Endodermal cell (in vitro differentiated cells): Measurements from ENCODE around the gene SMG5. TPM values are rescaled to one million over a fixed set of nuclear protein-coding genes. Genes with fewer than 3 reads are reported as not detected.
"Not testable (repeated sequence)": the region's sequence is repeated elsewhere in the genome, so short reads cannot be mapped to it uniquely, and the experiment has no call there.

Experiments used
- DNase-seq: peaks from one replicate; pipeline ENCODE4 v3.0.0-alpha.2; 2017
- H3K27ac ChIP-seq: 2 replicates; pipeline ENCODE4 v1.5.1; 2013; ENCODE audit warnings: mild to moderate bottlenecking, low read depth, low read length, moderate library complexity
- H3K27me3 ChIP-seq: 2 replicates; pipeline ENCODE4 v1.6.1; 2013; ENCODE audit warnings: mild to moderate bottlenecking, low read length, moderate library complexity; ENCODE audit not compliant: insufficient read depth, control insufficient read depth, poor library complexity, severe bottlenecking
- H3K36me3 ChIP-seq: 2 replicates; pipeline ENCODE4 v1.7.0; 2013; ENCODE audit warnings: mild to moderate bottlenecking, low read length, moderate library complexity; ENCODE audit not compliant: control insufficient read depth, insufficient read depth
- H3K4me1 ChIP-seq: one replicate; pipeline ENCODE4 v1.7.0; 2013; ENCODE audit warnings: low read length; ENCODE audit not compliant: control insufficient read depth, insufficient read depth
- H3K4me3 ChIP-seq: 2 replicates; pipeline ENCODE4 v1.5.1; 2013; ENCODE audit warnings: mild to moderate bottlenecking, low read length, moderate library complexity
- H3K9ac ChIP-seq: 2 replicates; pipeline ENCODE4 v1.6.1; 2013; ENCODE audit warnings: mild to moderate bottlenecking, low read length, moderate library complexity; ENCODE audit not compliant: poor library complexity, severe bottlenecking; ENCODE audit errors: extremely low read depth
- H3K9me3 ChIP-seq: 2 replicates; pipeline ENCODE4 v1.6.1; 2013; ENCODE audit warnings: mild to moderate bottlenecking, low read length, moderate library complexity; ENCODE audit not compliant: control insufficient read depth
- H3K27ac Mint-ChIP-seq: 2 replicates; pipeline ENCODE4 v1.8.0; 2020; ENCODE audit warnings: mixed read lengths
- H3K27me3 Mint-ChIP-seq: 2 replicates; pipeline ENCODE4 v1.8.0; 2021; ENCODE audit warnings: mild to moderate bottlenecking, mixed read lengths; ENCODE audit not compliant: insufficient read depth
- H3K36me3 Mint-ChIP-seq: 2 replicates; pipeline ENCODE4 v1.8.0; 2020; ENCODE audit warnings: low read depth, mixed read lengths
- H3K4me1 Mint-ChIP-seq: 2 replicates; pipeline ENCODE4 v1.8.0; 2020; ENCODE audit warnings: mixed read lengths
- H3K4me3 Mint-ChIP-seq: 2 replicates; pipeline ENCODE4 v1.8.0; 2020; ENCODE audit warnings: mild to moderate bottlenecking, moderate library complexity, mixed read lengths
- H3K9me3 Mint-ChIP-seq: 2 replicates; pipeline ENCODE4 v1.8.0; 2020; ENCODE audit warnings: mild to moderate bottlenecking, mixed read lengths
- CTCF ChIP-seq: fragments of 200-600 bp; sonication (generic); conservative IDR thresholded peaks from 2 replicates; pipeline ENCODE4 v1.5.0; 2021; ENCODE audit warnings: antibody characterized with exemption, mild to moderate bottlenecking
- WGBS, 2 experiments: methylation state at CpG; one replicate each; pipeline versions ENCODE4 v1.1.5 to v1.1.7; 2013; ENCODE audit warnings: missing lambda C conversion rate in 2 of 2, mixed read lengths in 1 of 2; ENCODE audit not compliant: insufficient coverage in 1 of 2, insufficient read length in 1 of 2; 5-methylcytosine and 5-hydroxymethylcytosine counted together
- long read RNA-seq, 4 experiments: library from polyadenylated mRNA in 2 of 4; library from RNA in 1 of 4; library from capped mRNA in 1 of 4; stranded (forward) in 3 of 4; unstranded in 1 of 4; transcript quantifications; one replicate each; pipeline ENCODE4 v2.0.0, GENCODE V29; 2020 to 2021; ENCODE audit warnings: inconsistent platforms in 1 of 4
- polyA plus RNA-seq, 2 experiments: library from polyadenylated mRNA; stranded (reverse); fragments of 50-300 nt; gene quantifications; one replicate each; pipeline ENCODE4 v1.2.3, GENCODE V29; 2013
- total RNA-seq, 2 donors: library from RNA; stranded (reverse); fragmentation: NEBNext Ultra II Directional in 1 of 2; extraction: Animal tissue kit (Norgen Biotek cat#: 25700) in 1 of 2; gene quantifications; 2 replicates in 1 of 2; 3 replicates in 1 of 2; pipeline ENCODE4 v1.2.1, GENCODE V29; 2021

SMG5 gene
- total RNA-seq, result 100 to 1,000 TPM; 103 to 111 TPM
- polyA plus RNA-seq (2013, experiment 1 of 2), result 73.6 TPM
- polyA plus RNA-seq (2013, experiment 2 of 2), result 66.1 TPM
- long read RNA-seq, experiment 1, full-length matches to known transcripts, result 4 of 35 reads
- long read RNA-seq, experiment 1, partial matches to known transcripts, result 9 of 35 reads
- long read RNA-seq, experiment 1, other reads (novel, unspliced or antisense), result 22 of 35 reads
- long read RNA-seq, experiment 2, full-length matches to known transcripts, result 66 of 171 reads
- long read RNA-seq, experiment 2, partial matches to known transcripts, result 55 of 171 reads
- long read RNA-seq, experiment 2, other reads (novel, unspliced or antisense), result 50 of 171 reads
- long read RNA-seq, experiment 3, full-length matches to known transcripts, result 308 of 440 reads
- long read RNA-seq, experiment 3, partial matches to known transcripts, result 46 of 440 reads
- long read RNA-seq, experiment 3, other reads (novel, unspliced or antisense), result 86 of 440 reads
- long read RNA-seq, experiment 4, partial matches to known transcripts, result 1 of 3 reads
- long read RNA-seq, experiment 4, other reads (novel, unspliced or antisense), result 2 of 3 reads

- WGBS, 2 experiments, result 0% methylated on average over 13 to 50 of the region's 50 CpGs
- peaks cover 6% of the 10 kb centered on the region for H3K4me1 ChIP-seq
- peak within 1 kb of the TSS; percentile 88 for H3K27ac ChIP-seq
- H3K9ac ChIP-seq, result peak within 1 kb of the TSS; percentile 82
- H3K27me3 ChIP-seq, result no peaks in the 10 kb centered on the region
- no peaks in the 10 kb centered on the region for H3K9me3 ChIP-seq
- H3K27ac Mint-ChIP-seq, result peak within 1 kb of the TSS; percentile 89
- H3K4me1 Mint-ChIP-seq, result peaks cover 14% of the 10 kb centered on the region
- peaks cover 13% of the 10 kb centered on the region for H3K36me3 Mint-ChIP-seq
- H3K36me3 ChIP-seq, result peaks cover 29% of the 10 kb centered on the region
- H3K4me3 ChIP-seq, result peak within 1 kb of the TSS; percentile 90
- no peaks in the 10 kb centered on the region for H3K27me3 Mint-ChIP-seq
- H3K4me3 Mint-ChIP-seq, result peak within 1 kb of the TSS; percentile 95
- peak; percentile 98 for DNase-seq
- no peaks in the 10 kb centered on the region for H3K9me3 Mint-ChIP-seq
- no peak for TF ChIP-seq CTCF
These were observed at the start of gene SMG5 for GRCh38 chr1:156282479-156283222. TSS of gene SMG5 (minus strand) at chr1:156282825. CDS start at chr1:156282680, 145 bp downstream.

GRCh38 chr1:156323179-156323578 is 40.6 kb upstream of the SMG5 start:
- not testable (repeated sequence) for H3K9ac ChIP-seq, H3K4me1 Mint-ChIP-seq, H3K4me3 Mint-ChIP-seq, H3K9me3 Mint-ChIP-seq, H3K4me1 ChIP-seq, H3K27ac Mint-ChIP-seq, H3K27ac ChIP-seq, H3K27me3 ChIP-seq, H3K27me3 Mint-ChIP-seq, DNase-seq, H3K9me3 ChIP-seq, H3K4me3 ChIP-seq
- WGBS, 2 experiments, result 98% methylated on average over 8 of the region's 9 CpGs; no CpG with 5 or more reads in 1 of the 2 experiments
- H3K36me3 Mint-ChIP-seq, result peaks cover 77% of the 10 kb centered on the region
- H3K36me3 ChIP-seq, result peaks cover 79% of the 10 kb centered on the region

- no peaks in the 10 kb centered on the region for H3K27me3 ChIP-seq
- no peaks in the 10 kb centered on the region for H3K4me1 Mint-ChIP-seq
- H3K9me3 ChIP-seq, result no peaks in the 10 kb centered on the region
- H3K27ac Mint-ChIP-seq, result no peak overlapping the region
- no peaks in the 10 kb centered on the region for H3K4me1 ChIP-seq
- no peak for DNase-seq
- peaks cover 89% of the 10 kb centered on the region for H3K36me3 ChIP-seq
- no peaks in the 10 kb centered on the region for H3K9me3 Mint-ChIP-seq
- 89 to 100% methylated on average over 3 of the region's 3 CpGs for WGBS, 2 experiments
- no peak overlapping the region for H3K4me3 Mint-ChIP-seq
- no peak overlapping the region for H3K9ac ChIP-seq
- H3K36me3 Mint-ChIP-seq, result peaks cover 86% of the 10 kb centered on the region
- H3K4me3 ChIP-seq, result no peak overlapping the region
- no peak overlapping the region for H3K27ac ChIP-seq
- no peaks in the 10 kb centered on the region for H3K27me3 Mint-ChIP-seq
- TF ChIP-seq CTCF, result no peak
These were observed 37.9 kb upstream of the SMG5 start for GRCh38 chr1:156320560-156320959.
